PC-9 (cell line): ENCODE measurements around the gene CRYBA1. TPM values are rescaled to one million over a fixed set of nuclear protein-coding genes. Genes with fewer than 3 reads are reported as not detected.

Source experiments
- BruUV-seq: library from RNA; stranded (reverse); fragments of 400-500 nt; replicated peaks from 2 replicates; lab custom pipeline; 2021; lab: Mats Ljungman, UMichigan
- CTCF ChIA-PET: fragments of 300-600 bp; sonication (Branson Sonifier 250); formaldehyde crosslinking; loops from one replicate; lab custom pipeline; 2022; ENCODE audit warnings: antibody characterized with exemption; lab: Charles Lee
- POLR2A ChIA-PET: fragments of 300-600 bp; sonication (Branson Sonifier 250); formaldehyde crosslinking; loops from one replicate; lab custom pipeline; 2022; ENCODE audit warnings: antibody characterized with exemption; ENCODE audit not compliant: unreplicated experiment; lab: Charles Lee
- DNase-seq, 2 experiments: peaks; one replicate each; pipeline versions ENCODE4 v3.0.0 to v3.0.0-alpha.2; 2015 to 2022; ENCODE audit warnings: mixed read lengths in 1 of 2
- H2AFZ ChIP-seq: fragments of 200-600 bp; sonication (generic); 2 replicates; pipeline ENCODE4 v1.8.1; 2017; ENCODE audit warnings: antibody characterized with exemption
- H3F3A ChIP-seq: fragments of 200-600 bp; sonication (generic); 2 replicates; pipeline ENCODE4 v1.8.1; 2017; ENCODE audit warnings: antibody characterized with exemption, mild to moderate bottlenecking, low read depth; ENCODE audit not compliant: insufficient read depth
- H3K27ac ChIP-seq: fragments of 200-600 bp; sonication (generic); 2 replicates; pipeline ENCODE4 v1.6.1; 2016; ENCODE audit warnings: mixed run types
- H3K27me3 ChIP-seq: fragments of 200-600 bp; sonication (generic); 2 replicates; pipeline ENCODE4 v1.6.1; 2016; ENCODE audit warnings: low read depth, mixed run types; ENCODE audit not compliant: insufficient read depth
- H3K36me3 ChIP-seq: fragments of 200-600 bp; sonication (generic); 2 replicates; pipeline ENCODE4 v1.6.1; 2016; ENCODE audit warnings: low read depth, mixed run types
- H3K4me1 ChIP-seq: fragments of 200-600 bp; sonication (generic); replicated peaks from 2 replicates; pipeline ENCODE4 v1.6.1; 2016; ENCODE audit warnings: mixed run types; ENCODE audit not compliant: insufficient read depth
- H3K4me2 ChIP-seq: fragments of 200-600 bp; sonication (generic); 2 replicates; pipeline ENCODE4 v1.6.1; 2017; ENCODE audit warnings: mixed run types
- H3K4me3 ChIP-seq: fragments of 200-600 bp; sonication (generic); 2 replicates; pipeline ENCODE4 v1.6.1; 2016; ENCODE audit warnings: mixed run types
- H3K79me2 ChIP-seq: fragments of 200-600 bp; sonication (generic); 2 replicates; pipeline ENCODE4 v1.6.1; 2017; ENCODE audit warnings: low read depth, mixed run types
- H3K9me2 ChIP-seq: fragments of 200-600 bp; sonication (generic); 2 replicates; pipeline ENCODE4 v1.8.1; 2017; ENCODE audit warnings: mild to moderate bottlenecking; ENCODE audit not compliant: insufficient read depth
- H3K9me3 ChIP-seq: fragments of 200-600 bp; sonication (generic); 2 replicates; pipeline ENCODE4 v1.8.1; 2016; ENCODE audit warnings: low read depth; ENCODE audit not compliant: insufficient read depth
- H4K20me1 ChIP-seq: fragments of 200-600 bp; sonication (generic); 2 replicates; pipeline ENCODE4 v1.8.1; 2017; ENCODE audit not compliant: insufficient read depth
- EZH2 ChIP-seq: fragments of 200-600 bp; sonication (generic); IDR thresholded peaks from 2 replicates; pipeline ENCODE4 v1.8.0; 2017; ENCODE audit warnings: antibody characterized with exemption, low read depth
- intact Hi-C: fragments of 100-400 bp; cut with micrococcal nuclease; formaldehyde crosslinking; loops from one replicate; pipeline ENCODE4 v1.10.0; 2022; ENCODE audit not compliant: unreplicated experiment
- total RNA-seq: library from RNA; stranded (reverse); gene quantifications from 2 replicates; pipeline ENCODE4 v1.2.3, GENCODE V29; 2021
- TF ChIP-seq, protein P1 (sequence below): fragments of 200-600 bp; sonication (generic); conservative IDR thresholded peaks from 2 replicates; pipeline ENCODE4 v1.6.1; 2017; ENCODE audit warnings: mixed run types, antibody characterized with exemption, mild to moderate bottlenecking, moderate library complexity

CRYBA1 gene
- total RNA-seq, 1 experiment from 2014 or later = not detected

DNA sequence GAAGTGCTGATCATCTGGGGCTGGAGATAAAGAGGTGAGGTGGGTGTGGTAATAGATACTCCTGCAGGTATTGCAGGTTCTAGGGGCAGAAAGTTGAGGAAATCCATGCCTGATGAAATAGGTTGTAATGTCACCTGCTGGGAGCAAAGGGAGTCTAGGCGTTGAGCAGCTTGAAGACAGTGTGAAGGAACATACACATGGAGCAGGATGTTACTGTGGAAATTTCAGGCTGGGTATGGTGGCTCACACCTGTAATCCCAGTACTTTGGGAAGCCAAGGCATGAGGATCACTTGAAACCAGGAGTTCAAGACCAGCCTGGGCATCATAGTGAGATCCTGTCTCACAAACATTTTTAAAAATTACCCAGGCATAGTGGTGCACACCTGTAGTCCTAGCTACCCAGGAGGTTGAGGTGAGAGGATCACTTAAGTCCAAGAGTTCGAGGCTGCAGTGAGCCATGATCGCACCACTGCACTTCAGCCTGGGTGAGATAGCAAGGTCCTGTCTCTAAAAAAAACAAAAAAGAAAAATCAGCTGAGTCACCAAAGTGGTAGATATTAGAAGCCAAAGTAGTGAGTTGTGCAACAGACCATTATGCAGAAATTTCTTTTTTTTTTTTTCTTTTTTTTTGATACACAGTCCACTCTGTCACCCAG lies 9.1 kb upstream of the CRYBA1 start:
- TF ChIP-seq EZH2 = no peak
- TF ChIP-seq, protein P1, sequence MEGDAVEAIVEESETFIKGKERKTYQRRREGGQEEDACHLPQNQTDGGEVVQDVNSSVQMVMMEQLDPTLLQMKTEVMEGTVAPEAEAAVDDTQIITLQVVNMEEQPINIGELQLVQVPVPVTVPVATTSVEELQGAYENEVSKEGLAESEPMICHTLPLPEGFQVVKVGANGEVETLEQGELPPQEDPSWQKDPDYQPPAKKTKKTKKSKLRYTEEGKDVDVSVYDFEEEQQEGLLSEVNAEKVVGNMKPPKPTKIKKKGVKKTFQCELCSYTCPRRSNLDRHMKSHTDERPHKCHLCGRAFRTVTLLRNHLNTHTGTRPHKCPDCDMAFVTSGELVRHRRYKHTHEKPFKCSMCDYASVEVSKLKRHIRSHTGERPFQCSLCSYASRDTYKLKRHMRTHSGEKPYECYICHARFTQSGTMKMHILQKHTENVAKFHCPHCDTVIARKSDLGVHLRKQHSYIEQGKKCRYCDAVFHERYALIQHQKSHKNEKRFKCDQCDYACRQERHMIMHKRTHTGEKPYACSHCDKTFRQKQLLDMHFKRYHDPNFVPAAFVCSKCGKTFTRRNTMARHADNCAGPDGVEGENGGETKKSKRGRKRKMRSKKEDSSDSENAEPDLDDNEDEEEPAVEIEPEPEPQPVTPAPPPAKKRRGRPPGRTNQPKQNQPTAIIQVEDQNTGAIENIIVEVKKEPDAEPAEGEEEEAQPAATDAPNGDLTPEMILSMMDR = no peak
- Histone ChIP-seq H3K36me3 (no peaks in the 10 kb centered on the region), H3K4me1 (peaks cover 47% of the 10 kb centered on the region), H3K79me2 (no peaks in the 10 kb centered on the region), H4K20me1 (no peaks in the 10 kb centered on the region), H3K4me3 (no peak overlapping the region), H3K9me2 (no peaks in the 10 kb centered on the region), H3K27ac (peak overlapping the region; percentile 74), H3K27me3 (no peaks in the 10 kb centered on the region), H3F3A (peaks cover 32% of the 10 kb centered on the region), H3K9me3 (no peaks in the 10 kb centered on the region), H3K4me2 (peak overlapping the region; percentile 30; the same call in 1 of the 2 replicates), H2AFZ (no peak overlapping the region)
- ChIA-PET POLR2A (interaction anchor here (0.6 kb wide), 2 partner anchors 24 to 61 kb away, joined by 3 read pairs; no protein-coding TSS in a partner anchor), CTCF (interaction anchor here (0.9 kb wide), 1 partner anchor 17 kb away, joined by 3 read pairs; no protein-coding TSS in a partner anchor)
- no TSS peak for BruUV-seq
- DNase-seq = peak in 1 of 2 experiments; percentile 53
- intact Hi-C loops = no loop called here

DNA sequence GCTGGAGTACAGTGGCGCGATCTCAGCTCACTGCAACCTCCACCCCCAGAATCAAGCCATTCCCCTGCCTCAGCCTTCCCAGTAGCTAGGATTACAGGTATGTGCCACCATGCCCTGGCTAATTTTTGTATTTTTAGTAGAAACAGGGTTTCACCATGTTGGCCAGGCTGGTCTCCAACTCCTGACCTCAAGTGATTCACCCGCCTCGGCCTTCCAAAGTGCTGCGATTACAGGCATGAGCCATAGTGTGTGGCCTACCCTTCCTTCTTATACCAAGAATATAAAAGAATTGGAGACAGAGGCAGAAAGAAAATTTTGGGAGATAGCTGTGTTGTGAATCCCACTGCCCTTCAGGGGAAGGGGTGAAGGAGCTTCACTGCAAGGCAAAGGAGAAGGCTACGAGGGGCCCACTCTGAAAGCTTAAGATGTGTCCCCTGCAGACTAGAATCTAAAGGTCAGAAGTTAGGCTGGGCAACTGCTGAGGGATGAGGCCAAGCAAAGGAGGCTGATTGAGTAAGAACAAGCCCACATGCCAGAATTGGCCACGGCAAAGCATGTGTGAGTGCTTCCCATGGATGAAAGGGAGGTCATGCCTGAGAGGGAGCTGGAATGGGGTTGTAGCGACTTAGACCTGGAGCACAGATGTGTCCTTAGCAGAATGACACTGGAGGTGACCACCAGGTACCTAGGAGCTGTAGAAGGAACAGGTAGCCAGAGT lies 8.4 kb upstream of the CRYBA1 start:
- Histone ChIP-seq H3K4me1 (peaks cover 47% of the 10 kb centered on the region), H3K79me2 (no peaks in the 10 kb centered on the region), H3K27ac (peak overlapping the region; percentile 74), H4K20me1 (no peaks in the 10 kb centered on the region), H3K27me3 (no peaks in the 10 kb centered on the region), H3K9me3 (no peaks in the 10 kb centered on the region), H3K4me3 (no peak overlapping the region), H2AFZ (no peak overlapping the region), H3F3A (peaks cover 32% of the 10 kb centered on the region), H3K9me2 (no peaks in the 10 kb centered on the region), H3K4me2 (peak overlapping the region; percentile 30; the same call in 1 of the 2 replicates), H3K36me3 (no peaks in the 10 kb centered on the region)
- POLR2A ChIA-PET = interaction anchor here (0.6 kb wide), 3 partner anchors 25 to 62 kb away, joined by 3 to 4 read pairs (median 3); no protein-coding TSS in a partner anchor
- CTCF ChIA-PET = interaction anchor here (0.9 kb wide), 1 partner anchor 18 kb away, joined by 3 read pairs; no protein-coding TSS in a partner anchor
- intact Hi-C loops = no loop called here
- DNase-seq = no peak
- BruUV-seq = no TSS peak
- TF ChIP-seq, protein P1 = no peak
- no peak for TF ChIP-seq EZH2

DNA sequence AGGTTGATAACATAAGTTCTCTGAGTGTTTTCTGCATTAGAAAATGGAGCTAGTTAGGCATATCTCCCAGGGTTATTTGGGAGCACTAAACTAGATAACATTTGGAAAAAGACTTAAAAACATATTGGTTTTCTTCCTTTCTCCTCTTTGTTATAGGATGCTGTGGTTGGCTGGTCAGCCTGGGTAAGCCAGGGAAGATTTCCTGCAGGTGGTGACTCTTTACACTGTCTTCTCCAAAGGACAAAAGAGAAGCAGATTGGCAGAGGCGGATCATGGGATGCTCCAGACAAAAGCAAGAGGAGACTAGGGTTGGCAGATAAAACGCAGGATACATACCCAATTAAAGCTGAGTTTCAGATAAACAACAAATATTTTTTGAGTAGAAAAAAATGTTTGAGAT lies 6.2 kb upstream of the CRYBA1 start:
- Histone ChIP-seq H4K20me1 (no peaks in the 10 kb centered on the region), H3K9me3 (no peaks in the 10 kb centered on the region), H3K36me3 (no peaks in the 10 kb centered on the region), H3F3A (peaks cover 32% of the 10 kb centered on the region), H2AFZ (no peak overlapping the region), H3K4me1 (peaks cover 47% of the 10 kb centered on the region), H3K27me3 (no peaks in the 10 kb centered on the region), H3K79me2 (no peaks in the 10 kb centered on the region), H3K4me3 (no peak overlapping the region), H3K9me2 (no peaks in the 10 kb centered on the region), H3K27ac (peak overlapping the region; percentile 73), H3K4me2 (peak overlapping the region; percentile 49)
- BruUV-seq = TSS peak; percentile 33
- intact Hi-C loops = loop anchor here (2.0 kb wide), 1 partner anchor 92 kb away; no protein-coding TSS in a partner anchor
- TF ChIP-seq, protein P1 = no peak
- TF ChIP-seq EZH2 = no peak
- CTCF ChIA-PET = interaction anchor here (1.0 to 1.2 kb wide), 2 partner anchors 50 to 91 kb away, joined by 4 to 6 read pairs; no protein-coding TSS in a partner anchor
- no peak for DNase-seq
- POLR2A ChIA-PET = interaction anchor here (0.6 to 1.0 kb wide), 5 partner anchors 24 to 91 kb away, joined by 3 to 15 read pairs (median 7); partner anchors contain the start of gene NUFIP2
